ENCODE results near the gene HOOK2. TPM values are rescaled to one million over a fixed set of nuclear protein-coding genes. Genes with fewer than 3 reads are reported as not detected.
A peak's percentile ranks its signal among the peaks of the same experiment; 100 is the strongest.

Gene HOOK2
- total and polyA plus RNA-seq, 9 of the 15 experiments (the other 6 are each of a cell fraction or from before 2014, with no cell fraction given) = 1.3 to 17.2 (median 9.9) TPM

- no peak for TF ChIP-seq ZNF347 (CRISPR knock-in tag; IDR thresholded peaks at IDR 0.05; ENCODE audit: low read depth)
- TF ChIP-seq ZNF165 (CRISPR knock-in tag; IDR thresholded peaks at IDR 0.05; ENCODE audit: borderline replicate concordance) = no peak
- TF ChIP-seq STAT6 (CRISPR knock-in tag; IDR thresholded peaks at IDR 0.05) = no peak
- TF ChIP-seq ZNF121 (CRISPR knock-in tag; conservative IDR thresholded peaks at IDR 0.05) = peak; percentile 55; the same call in 1 of the 2 replicates
- TF ChIP-seq, protein P1, sequence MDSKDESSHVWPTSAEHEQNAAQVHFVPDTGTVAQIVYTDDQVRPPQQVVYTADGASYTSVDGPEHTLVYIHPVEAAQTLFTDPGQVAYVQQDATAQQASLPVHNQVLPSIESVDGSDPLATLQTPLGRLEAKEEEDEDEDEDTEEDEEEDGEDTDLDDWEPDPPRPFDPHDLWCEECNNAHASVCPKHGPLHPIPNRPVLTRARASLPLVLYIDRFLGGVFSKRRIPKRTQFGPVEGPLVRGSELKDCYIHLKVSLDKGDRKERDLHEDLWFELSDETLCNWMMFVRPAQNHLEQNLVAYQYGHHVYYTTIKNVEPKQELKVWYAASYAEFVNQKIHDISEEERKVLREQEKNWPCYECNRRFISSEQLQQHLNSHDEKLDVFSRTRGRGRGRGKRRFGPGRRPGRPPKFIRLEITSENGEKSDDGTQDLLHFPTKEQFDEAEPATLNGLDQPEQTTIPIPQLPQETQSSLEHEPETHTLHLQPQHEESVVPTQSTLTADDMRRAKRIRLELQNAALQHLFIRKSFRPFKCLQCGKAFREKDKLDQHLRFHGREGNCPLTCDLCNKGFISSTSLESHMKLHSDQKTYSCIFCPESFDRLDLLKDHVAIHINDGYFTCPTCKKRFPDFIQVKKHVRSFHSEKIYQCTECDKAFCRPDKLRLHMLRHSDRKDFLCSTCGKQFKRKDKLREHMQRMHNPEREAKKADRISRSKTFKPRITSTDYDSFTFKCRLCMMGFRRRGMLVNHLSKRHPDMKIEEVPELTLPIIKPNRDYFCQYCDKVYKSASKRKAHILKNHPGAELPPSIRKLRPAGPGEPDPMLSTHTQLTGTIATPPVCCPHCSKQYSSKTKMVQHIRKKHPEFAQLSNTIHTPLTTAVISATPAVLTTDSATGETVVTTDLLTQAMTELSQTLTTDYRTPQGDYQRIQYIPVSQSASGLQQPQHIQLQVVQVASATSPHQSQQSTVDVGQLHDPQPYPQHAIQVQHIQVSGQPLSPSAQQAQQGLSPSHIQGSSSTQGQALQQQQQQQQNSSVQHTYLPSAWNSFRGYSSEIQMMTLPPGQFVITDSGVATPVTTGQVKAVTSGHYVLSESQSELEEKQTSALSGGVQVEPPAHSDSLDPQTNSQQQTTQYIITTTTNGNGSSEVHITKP (IDR thresholded peaks at IDR 0.05; ENCODE audit: partially characterized antibody) = no peak
- no peak for TF ChIP-seq MNT (conservative IDR thresholded peaks at IDR 0.05)
- TF ChIP-seq, protein P2, sequence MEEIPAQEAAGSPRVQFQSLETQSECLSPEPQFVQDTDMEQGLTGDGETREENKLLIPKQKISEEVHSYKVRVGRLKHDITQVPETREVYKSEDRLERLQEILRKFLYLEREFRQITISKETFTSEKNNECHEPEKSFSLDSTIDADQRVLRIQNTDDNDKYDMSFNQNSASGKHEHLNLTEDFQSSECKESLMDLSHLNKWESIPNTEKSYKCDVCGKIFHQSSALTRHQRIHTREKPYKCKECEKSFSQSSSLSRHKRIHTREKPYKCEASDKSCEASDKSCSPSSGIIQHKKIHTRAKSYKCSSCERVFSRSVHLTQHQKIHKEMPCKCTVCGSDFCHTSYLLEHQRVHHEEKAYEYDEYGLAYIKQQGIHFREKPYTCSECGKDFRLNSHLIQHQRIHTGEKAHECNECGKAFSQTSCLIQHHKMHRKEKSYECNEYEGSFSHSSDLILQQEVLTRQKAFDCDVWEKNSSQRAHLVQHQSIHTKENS (CRISPR knock-in tag; IDR thresholded peaks at IDR 0.05) = no peak
- no peak for TF ChIP-seq FIP1L1 (IDR thresholded peaks at IDR 0.05; ENCODE audit: low read depth, low read length, poor library complexity, severe bottlenecking)
- no peak for TF ChIP-seq NFE2L1 (tag; IDR thresholded peaks at IDR 0.05; ENCODE audit: borderline replicate concordance, low read depth)
Measured at GRCh38 chr19:12756150-12756883, 19.0 kb downstream of the HOOK2 start (continued).
